Panc1 (cell line): ENCODE measurements around the gene TBXAS1. TPM values are rescaled to one million over a fixed set of nuclear protein-coding genes. Genes with fewer than 3 reads are reported as not detected.

Experiments
- ATAC-seq: fragments of 200-7000 bp; cut with Tn5 transposase; 2 replicates; pipeline ENCODE4 v1.9.1; 2020; ENCODE audit warnings: mild to moderate bottlenecking, moderate library complexity
- BruUV-seq: library from RNA; stranded (reverse); fragments of 400-500 nt; replicated peaks from 2 replicates; lab custom pipeline; 2021; lab: Mats Ljungman, UMichigan
- CTCF ChIA-PET: fragments of 300-600 bp; sonication (Branson Sonifier 250); formaldehyde crosslinking; loops from one replicate; lab custom pipeline; 2022; ENCODE audit warnings: antibody characterized with exemption; lab: Charles Lee
- POLR2A ChIA-PET: fragments of 300-600 bp; sonication (Branson Sonifier 250); formaldehyde crosslinking; loops from one replicate; lab custom pipeline; 2022; ENCODE audit warnings: antibody characterized with exemption; lab: Charles Lee
- DNase-seq: peaks from one replicate; pipeline ENCODE4 v3.0.0-alpha.2; 2010; ENCODE audit warnings: low read depth, low spot score
- H3K27ac ChIP-seq: 2 replicates; pipeline ENCODE4 v1.5.1; 2011; ENCODE audit warnings: mild to moderate bottlenecking, low read length, inconsistent platforms
- H3K27me3 ChIP-seq: fragments of 200-500 bp; sonication (Bioruptor generic); 2 replicates; pipeline ENCODE4 v1.6.0; 2014; ENCODE audit warnings: low read length, inconsistent platforms; ENCODE audit not compliant: control insufficient read depth, insufficient read depth
- H3K36me3 ChIP-seq: fragments of 200-500 bp; sonication (Bioruptor generic); 2 replicates; pipeline ENCODE4 v1.5.1; 2014; ENCODE audit warnings: inconsistent platforms, mild to moderate bottlenecking, low read length, moderate library complexity; ENCODE audit not compliant: control insufficient read depth, insufficient read depth
- H3K4me1 ChIP-seq: 2 replicates; pipeline ENCODE4 v1.5.1; 2011; ENCODE audit warnings: inconsistent platforms, mild to moderate bottlenecking, low read length, moderate library complexity; ENCODE audit not compliant: control insufficient read depth, insufficient read depth
- H3K4me3 ChIP-seq, 2 experiments: 2 replicates each; pipeline ENCODE4 v1.5.1; 2011 to 2012; ENCODE audit warnings: low read depth in 2 of 2, low read length in 2 of 2, mild to moderate bottlenecking in 2 of 2, inconsistent platforms in 1 of 2, moderate library complexity in 1 of 2
- H3K9me3 ChIP-seq: fragments of 200-500 bp; sonication (Bioruptor generic); 2 replicates; pipeline ENCODE4 v1.5.1; 2014; ENCODE audit warnings: low read depth, mild to moderate bottlenecking, inconsistent platforms, low read length, moderate library complexity; ENCODE audit not compliant: control insufficient read depth, insufficient read depth
- POLR2AphosphoS5 ChIP-seq: IDR thresholded peaks from 2 replicates; pipeline ENCODE4 v1.6.1; 2012; ENCODE audit warnings: mild to moderate bottlenecking, low read depth, low read length, moderate library complexity
- SIN3A ChIP-seq: IDR thresholded peaks from 2 replicates; pipeline ENCODE4 v1.6.1; 2012; ENCODE audit warnings: low read depth, mild to moderate bottlenecking, low read length, moderate library complexity, borderline replicate concordance; ENCODE audit not compliant: insufficient read depth
- TCF7L2 ChIP-seq: IDR thresholded peaks from 2 replicates; pipeline ENCODE4 v1.6.1; 2011; ENCODE audit warnings: mild to moderate bottlenecking, low read depth, low read length, inconsistent platforms
- in situ Hi-C: cut with HindIII; loops from 2 replicates; pipeline ENCODE4 v1.10.0; 2016; ENCODE audit warnings: low sequenced_read_pairs, low pct_unique_long_range_greater_than_20kb
- intact Hi-C: fragments of 100-400 bp; cut with micrococcal nuclease; formaldehyde crosslinking; loops from one replicate; pipeline ENCODE4 v1.10.0; 2022; ENCODE audit not compliant: unreplicated experiment
- total RNA-seq: library from RNA; stranded (reverse); gene quantifications from one replicate; pipeline ENCODE4 v1.2.1, GENCODE V29; 2021; ENCODE audit not compliant: unreplicated experiment
- TF ChIP-seq, protein P1 (sequence below), 2 experiments: IDR thresholded peaks; 2 replicates each; pipeline ENCODE4 v1.6.1; 2011 to 2012; ENCODE audit warnings: low read depth in 2 of 2, control low read depth in 1 of 2, low read length in 1 of 2, mild to moderate bottlenecking in 1 of 2, moderate library complexity in 1 of 2; ENCODE audit not compliant: insufficient read depth in 1 of 2
- TF ChIP-seq, protein P2 (sequence below): fragments of 450-650 bp; IDR thresholded peaks from 2 replicates; pipeline ENCODE4 v1.5.1; 2017; ENCODE audit warnings: mild to moderate bottlenecking

The TBXAS1 gene
- total RNA-seq, 1 experiment from 2014 or later = 4.4 TPM

DNA sequence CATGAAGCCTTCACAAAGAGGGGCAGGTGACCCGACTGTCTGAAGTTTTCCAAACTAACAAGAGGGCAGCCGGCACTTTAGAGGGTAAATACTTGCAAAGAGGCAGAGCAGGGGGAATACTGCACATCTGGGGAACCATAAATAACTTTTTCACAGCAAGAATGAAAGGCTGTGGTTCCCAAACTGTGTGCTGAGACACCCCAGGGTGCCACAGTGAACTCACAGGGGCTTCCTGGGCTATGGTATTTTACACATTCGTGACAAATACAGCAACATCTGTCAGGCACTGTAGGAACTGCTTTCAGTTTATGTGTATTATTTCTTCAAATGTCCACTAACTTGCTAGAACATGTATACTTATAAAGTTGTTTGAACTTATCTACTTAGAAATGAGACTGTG, 67.2 kb downstream of the TBXAS1 start:
- H3K36me3 ChIP-seq = no peaks in the 10 kb centered on the region
- intact Hi-C loops (no loop called here), in situ Hi-C loops (no loop called here)
- no peaks in the 10 kb centered on the region for H3K9me3 ChIP-seq
- no peak overlapping the region for H3K27ac ChIP-seq
- POLR2A ChIA-PET = no interaction called here
- DNase-seq = no peak
- CTCF ChIA-PET = no interaction called here
- no peak for ATAC-seq
- no TSS peak for BruUV-seq
- no peaks in the 10 kb centered on the region; the same call in 1 of the 2 replicates for H3K4me1 ChIP-seq
- no peak overlapping the region for H3K4me3 ChIP-seq
- TF ChIP-seq SIN3A = no peak
- TF ChIP-seq, protein P1, sequence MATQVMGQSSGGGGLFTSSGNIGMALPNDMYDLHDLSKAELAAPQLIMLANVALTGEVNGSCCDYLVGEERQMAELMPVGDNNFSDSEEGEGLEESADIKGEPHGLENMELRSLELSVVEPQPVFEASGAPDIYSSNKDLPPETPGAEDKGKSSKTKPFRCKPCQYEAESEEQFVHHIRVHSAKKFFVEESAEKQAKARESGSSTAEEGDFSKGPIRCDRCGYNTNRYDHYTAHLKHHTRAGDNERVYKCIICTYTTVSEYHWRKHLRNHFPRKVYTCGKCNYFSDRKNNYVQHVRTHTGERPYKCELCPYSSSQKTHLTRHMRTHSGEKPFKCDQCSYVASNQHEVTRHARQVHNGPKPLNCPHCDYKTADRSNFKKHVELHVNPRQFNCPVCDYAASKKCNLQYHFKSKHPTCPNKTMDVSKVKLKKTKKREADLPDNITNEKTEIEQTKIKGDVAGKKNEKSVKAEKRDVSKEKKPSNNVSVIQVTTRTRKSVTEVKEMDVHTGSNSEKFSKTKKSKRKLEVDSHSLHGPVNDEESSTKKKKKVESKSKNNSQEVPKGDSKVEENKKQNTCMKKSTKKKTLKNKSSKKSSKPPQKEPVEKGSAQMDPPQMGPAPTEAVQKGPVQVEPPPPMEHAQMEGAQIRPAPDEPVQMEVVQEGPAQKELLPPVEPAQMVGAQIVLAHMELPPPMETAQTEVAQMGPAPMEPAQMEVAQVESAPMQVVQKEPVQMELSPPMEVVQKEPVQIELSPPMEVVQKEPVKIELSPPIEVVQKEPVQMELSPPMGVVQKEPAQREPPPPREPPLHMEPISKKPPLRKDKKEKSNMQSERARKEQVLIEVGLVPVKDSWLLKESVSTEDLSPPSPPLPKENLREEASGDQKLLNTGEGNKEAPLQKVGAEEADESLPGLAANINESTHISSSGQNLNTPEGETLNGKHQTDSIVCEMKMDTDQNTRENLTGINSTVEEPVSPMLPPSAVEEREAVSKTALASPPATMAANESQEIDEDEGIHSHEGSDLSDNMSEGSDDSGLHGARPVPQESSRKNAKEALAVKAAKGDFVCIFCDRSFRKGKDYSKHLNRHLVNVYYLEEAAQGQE (IDR thresholded peaks at IDR 0.05; ENCODE audit: insufficient read depth in 1 of 2, low read depth in 2 of 2, low read length in 1 of 2) = no peak
- TF ChIP-seq POLR2AphosphoS5 = no peak
- TF ChIP-seq TCF7L2 = no peak
- TF ChIP-seq, protein P2, sequence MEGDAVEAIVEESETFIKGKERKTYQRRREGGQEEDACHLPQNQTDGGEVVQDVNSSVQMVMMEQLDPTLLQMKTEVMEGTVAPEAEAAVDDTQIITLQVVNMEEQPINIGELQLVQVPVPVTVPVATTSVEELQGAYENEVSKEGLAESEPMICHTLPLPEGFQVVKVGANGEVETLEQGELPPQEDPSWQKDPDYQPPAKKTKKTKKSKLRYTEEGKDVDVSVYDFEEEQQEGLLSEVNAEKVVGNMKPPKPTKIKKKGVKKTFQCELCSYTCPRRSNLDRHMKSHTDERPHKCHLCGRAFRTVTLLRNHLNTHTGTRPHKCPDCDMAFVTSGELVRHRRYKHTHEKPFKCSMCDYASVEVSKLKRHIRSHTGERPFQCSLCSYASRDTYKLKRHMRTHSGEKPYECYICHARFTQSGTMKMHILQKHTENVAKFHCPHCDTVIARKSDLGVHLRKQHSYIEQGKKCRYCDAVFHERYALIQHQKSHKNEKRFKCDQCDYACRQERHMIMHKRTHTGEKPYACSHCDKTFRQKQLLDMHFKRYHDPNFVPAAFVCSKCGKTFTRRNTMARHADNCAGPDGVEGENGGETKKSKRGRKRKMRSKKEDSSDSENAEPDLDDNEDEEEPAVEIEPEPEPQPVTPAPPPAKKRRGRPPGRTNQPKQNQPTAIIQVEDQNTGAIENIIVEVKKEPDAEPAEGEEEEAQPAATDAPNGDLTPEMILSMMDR = no peak
- no peaks in the 10 kb centered on the region for H3K27me3 ChIP-seq

DNA sequence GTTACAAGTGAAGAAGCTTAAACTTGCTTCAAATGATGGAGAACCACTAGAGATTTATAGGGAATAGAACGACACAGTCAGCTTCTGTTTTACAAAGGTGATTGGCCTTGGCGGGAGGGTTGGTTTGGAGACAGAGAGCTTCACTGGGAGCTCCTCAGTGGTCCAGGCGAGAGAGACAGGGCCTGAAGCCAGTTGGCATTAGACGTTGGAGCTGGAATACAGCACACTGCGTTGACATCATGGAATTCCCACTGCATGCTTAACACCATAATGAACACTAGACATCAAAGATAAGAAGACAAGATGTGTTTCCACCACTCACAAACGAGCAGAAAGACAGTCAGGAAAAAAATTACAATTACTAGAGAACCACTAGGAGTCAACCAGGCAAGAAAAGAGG, 67.8 kb downstream of the TBXAS1 start:
- intact Hi-C loops = no loop called here
- Histone ChIP-seq H3K4me1 (no peaks in the 10 kb centered on the region; the same call in 1 of the 2 replicates), H3K27me3 (no peaks in the 10 kb centered on the region), H3K27ac (no peak overlapping the region), H3K4me3 (no peak overlapping the region), H3K9me3 (no peaks in the 10 kb centered on the region), H3K36me3 (no peaks in the 10 kb centered on the region)
- TF ChIP-seq POLR2AphosphoS5 (no peak), SIN3A (no peak), TCF7L2 (no peak)
- TF ChIP-seq, protein P1 (IDR thresholded peaks at IDR 0.05; ENCODE audit: insufficient read depth in 1 of 2, low read depth in 2 of 2, low read length in 1 of 2) = no peak
- TF ChIP-seq, protein P2 = no peak
- in situ Hi-C loops = no loop called here
- no TSS peak for BruUV-seq
- ATAC-seq (no peak), DNase-seq (no peak)
- ChIA-PET CTCF (no interaction called here), POLR2A (no interaction called here)
